ENCODE results near the gene VPS13D. TPM values are rescaled to one million over a fixed set of nuclear protein-coding genes. Genes with fewer than 3 reads are reported as not detected.
A peak's percentile ranks its signal among the peaks of the same experiment; 100 is the strongest.

Gene VPS13D
- total and polyA plus RNA-seq, 3 donors from 2014 or later, result 51.9 to 125 (median 86.8) TPM

DNA sequence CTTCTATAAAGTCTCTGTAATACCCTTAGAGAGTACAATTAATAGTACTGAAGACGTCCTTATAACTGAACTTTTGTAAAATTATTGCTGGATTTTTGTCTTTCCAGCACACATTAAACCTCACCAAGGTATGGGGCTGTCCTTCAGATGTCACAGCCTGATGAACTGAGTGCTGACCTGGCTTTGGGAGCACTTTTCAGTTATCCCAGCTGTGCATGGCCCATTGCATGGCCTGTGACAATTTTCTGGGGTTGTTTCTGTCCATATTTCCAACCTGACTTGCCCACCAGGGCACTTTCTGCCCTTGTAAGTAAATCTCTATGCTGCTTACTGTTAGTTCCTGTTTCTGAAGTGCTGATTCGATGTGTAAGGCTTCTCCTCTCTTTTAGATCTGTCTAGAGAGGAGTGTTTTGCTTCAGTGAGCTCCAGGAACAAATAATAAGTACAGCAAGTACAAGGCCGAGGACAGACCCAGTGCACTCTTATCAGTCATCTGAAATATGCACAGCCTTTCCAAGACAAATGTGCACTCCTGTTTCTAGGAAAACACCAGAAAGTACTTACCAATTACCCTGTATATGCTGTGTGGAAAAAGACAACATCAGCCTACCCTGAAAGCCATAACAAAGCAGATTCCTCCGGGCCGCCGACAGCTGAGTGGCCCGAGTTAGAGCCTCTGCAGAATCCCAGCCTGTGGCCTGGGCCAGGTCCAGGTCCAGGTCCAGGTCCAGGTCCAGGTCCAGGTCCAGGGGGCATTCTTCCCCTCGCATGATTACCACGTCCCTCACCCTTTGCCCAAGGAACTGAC is 266.5 kb downstream of the VPS13D start:
- TF ChIP-seq POLR2A (IDR thresholded peaks at IDR 0.05), result no peak
- TF ChIP-seq, protein P1, sequence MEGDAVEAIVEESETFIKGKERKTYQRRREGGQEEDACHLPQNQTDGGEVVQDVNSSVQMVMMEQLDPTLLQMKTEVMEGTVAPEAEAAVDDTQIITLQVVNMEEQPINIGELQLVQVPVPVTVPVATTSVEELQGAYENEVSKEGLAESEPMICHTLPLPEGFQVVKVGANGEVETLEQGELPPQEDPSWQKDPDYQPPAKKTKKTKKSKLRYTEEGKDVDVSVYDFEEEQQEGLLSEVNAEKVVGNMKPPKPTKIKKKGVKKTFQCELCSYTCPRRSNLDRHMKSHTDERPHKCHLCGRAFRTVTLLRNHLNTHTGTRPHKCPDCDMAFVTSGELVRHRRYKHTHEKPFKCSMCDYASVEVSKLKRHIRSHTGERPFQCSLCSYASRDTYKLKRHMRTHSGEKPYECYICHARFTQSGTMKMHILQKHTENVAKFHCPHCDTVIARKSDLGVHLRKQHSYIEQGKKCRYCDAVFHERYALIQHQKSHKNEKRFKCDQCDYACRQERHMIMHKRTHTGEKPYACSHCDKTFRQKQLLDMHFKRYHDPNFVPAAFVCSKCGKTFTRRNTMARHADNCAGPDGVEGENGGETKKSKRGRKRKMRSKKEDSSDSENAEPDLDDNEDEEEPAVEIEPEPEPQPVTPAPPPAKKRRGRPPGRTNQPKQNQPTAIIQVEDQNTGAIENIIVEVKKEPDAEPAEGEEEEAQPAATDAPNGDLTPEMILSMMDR (IDR thresholded peaks at IDR 0.05), result no peak
- peak; percentile 65 for DNase-seq
- no peaks in the 10 kb centered on the region for H3K27me3 ChIP-seq
- no peaks in the 10 kb centered on the region for H3K9me3 ChIP-seq
- intact Hi-C loops (cut with DNase I; ENCODE audit: low total_unique reads), result no loop called here
- H3K4me1 ChIP-seq, result peaks cover 27% of the 10 kb centered on the region
- H3K27ac ChIP-seq, result peak overlapping the region; percentile 9 to 54
- no peak overlapping the region for H3K4me3 ChIP-seq
- H3K36me3 ChIP-seq (ENCODE audit: low read depth, missing control alignments), result no peaks in the 10 kb centered on the region
- WGBS, 2 donors, result 41 to 44% methylated on average over 8 to 9 of the region's 9 CpGs

DNA sequence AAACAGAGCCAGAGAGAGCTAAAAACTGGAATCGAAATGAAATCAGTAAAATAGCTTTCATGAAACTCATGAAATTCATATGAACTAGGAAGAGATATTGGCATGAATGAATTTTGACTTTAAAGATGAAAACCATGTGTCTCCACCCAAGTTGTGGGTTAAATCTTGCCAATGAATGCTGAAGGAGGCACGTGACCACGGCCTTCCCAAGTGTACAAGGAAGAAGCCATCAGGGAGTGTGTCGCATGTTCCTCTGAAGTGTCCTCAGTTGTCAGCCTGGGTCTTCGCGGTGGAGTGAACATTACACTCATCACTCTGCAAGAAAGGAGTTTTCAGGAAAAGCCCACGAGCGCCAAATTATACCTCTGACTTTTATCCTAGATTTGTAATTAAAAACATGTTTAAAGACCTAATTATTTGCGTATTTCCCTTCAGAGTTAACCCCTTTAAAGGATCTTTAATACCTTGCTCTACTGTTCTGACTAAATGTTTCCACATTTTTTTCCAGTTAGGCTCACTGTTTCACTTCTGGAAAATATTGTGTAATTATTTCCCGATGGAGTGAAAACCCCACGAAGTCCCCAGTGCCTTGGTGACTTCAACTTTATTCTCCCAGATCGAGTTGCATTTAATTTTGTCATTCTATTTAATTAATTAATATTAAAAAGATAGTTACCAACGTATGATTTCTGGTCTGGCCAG is 269.9 kb downstream of the VPS13D start:
- TF ChIP-seq, protein P1 (IDR thresholded peaks at IDR 0.05), result no peak
- TF ChIP-seq POLR2A (IDR thresholded peaks at IDR 0.05), result no peak
- H3K27me3 ChIP-seq, result no peaks in the 10 kb centered on the region
- DNase-seq, result no peak
- WGBS, 2 donors, result 89 to 90% methylated on average over 13 of the region's 13 CpGs
- H3K9me3 ChIP-seq, result no peaks in the 10 kb centered on the region
- H3K4me3 ChIP-seq, result no peak overlapping the region
- intact Hi-C loops (cut with DNase I; ENCODE audit: low total_unique reads), result no loop called here
- H3K27ac ChIP-seq, result no peak overlapping the region
- peaks cover 23% of the 10 kb centered on the region for H3K4me1 ChIP-seq
- H3K36me3 ChIP-seq (ENCODE audit: low read depth, missing control alignments), result no peaks in the 10 kb centered on the region

DNA sequence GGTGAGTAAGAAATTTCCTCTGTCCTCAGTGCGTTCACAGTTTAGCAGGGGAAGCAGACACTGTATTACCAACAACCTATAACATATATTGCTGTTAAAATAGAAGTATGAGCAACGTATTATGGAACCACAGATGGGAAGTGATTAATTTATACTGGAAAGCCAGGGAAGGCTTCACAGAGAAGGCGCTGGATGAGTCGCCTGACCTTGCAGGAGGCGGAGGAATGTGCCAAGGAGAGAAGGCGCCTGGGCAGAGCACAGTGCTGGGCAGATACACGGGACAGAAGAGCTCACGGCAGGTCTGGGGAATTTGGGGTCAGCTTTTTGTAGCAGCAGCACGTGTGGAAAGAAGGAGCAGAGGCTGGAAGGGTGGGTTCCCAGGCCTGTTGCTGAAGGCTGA is 271.8 kb downstream of the VPS13D start:
- Histone ChIP-seq H3K9me3 (no peaks in the 10 kb centered on the region), H3K4me1 (peaks cover 5% of the 10 kb centered on the region), H3K36me3 (ENCODE audit: low read depth, missing control alignments) (no peaks in the 10 kb centered on the region), H3K4me3 (no peak overlapping the region), H3K27me3 (no peaks in the 10 kb centered on the region), H3K27ac (no peak overlapping the region)
- TF ChIP-seq, protein P1 (IDR thresholded peaks at IDR 0.05), result no peak
- TF ChIP-seq POLR2A (IDR thresholded peaks at IDR 0.05), result no peak
- 77 to 78% methylated on average over 9 of the region's 9 CpGs for WGBS, 2 donors
- DNase-seq, result no peak
- intact Hi-C loops (cut with DNase I; ENCODE audit: low total_unique reads), result no loop called here

DNA sequence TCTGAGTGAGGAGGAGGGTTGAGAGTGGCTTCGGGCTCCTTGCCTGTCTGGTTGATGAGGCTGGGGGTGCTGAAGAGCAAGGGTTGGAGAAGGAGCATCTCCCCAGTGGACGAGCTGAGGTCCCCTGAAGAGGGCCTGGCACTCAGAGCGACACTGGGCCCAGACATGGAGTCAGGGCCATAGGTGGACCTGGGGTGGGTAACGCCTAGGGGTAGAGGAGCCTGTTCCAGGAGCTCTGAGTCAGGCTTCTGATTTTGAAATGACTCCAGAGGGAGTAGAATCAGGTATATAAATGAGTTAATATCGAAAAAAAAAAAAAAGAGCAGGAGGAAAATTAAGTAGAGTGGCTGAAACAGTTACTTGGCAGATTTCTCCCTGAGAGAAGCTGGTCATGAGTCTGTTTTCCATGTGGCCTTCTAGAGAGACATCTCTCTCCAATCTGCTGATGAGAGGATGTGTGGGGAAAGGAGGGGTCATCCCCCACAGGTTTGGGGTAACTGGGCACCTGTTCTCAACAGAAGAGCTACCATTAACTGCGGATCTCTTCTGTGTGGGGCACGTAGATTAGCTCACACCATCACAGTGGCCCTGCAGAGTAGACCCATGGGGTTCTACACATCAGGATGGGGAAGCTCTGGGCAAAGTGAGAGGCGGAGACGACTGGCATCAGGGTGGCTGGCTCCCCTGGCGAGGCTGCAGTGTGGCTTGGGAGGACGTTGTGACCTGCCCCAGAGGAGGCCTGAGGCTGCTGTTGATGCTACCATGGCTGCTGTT is 272.7 kb downstream of the VPS13D start:
- intact Hi-C loops (cut with DNase I; ENCODE audit: low total_unique reads), result no loop called here
- Histone ChIP-seq H3K27ac (no peak overlapping the region), H3K4me3 (no peak overlapping the region)

More for the DNA sequence above, 272.7 kb downstream of the VPS13D start:
- H3K27me3 ChIP-seq, result no peaks in the 10 kb centered on the region
- 90 to 95% methylated on average over 11 of the region's 11 CpGs for WGBS, 2 donors
- H3K36me3 ChIP-seq (ENCODE audit: low read depth, missing control alignments), result no peaks in the 10 kb centered on the region
- no peaks in the 10 kb centered on the region for H3K4me1 ChIP-seq
- TF ChIP-seq POLR2A (IDR thresholded peaks at IDR 0.05), result no peak
- TF ChIP-seq, protein P1 (IDR thresholded peaks at IDR 0.05), result no peak
- no peak for DNase-seq
- H3K9me3 ChIP-seq, result no peaks in the 10 kb centered on the region

All from testis (tissue), 3 donors.